ENCODE data around the gene CTNND2. TPM values are rescaled to one million over a fixed set of nuclear protein-coding genes. Genes with fewer than 3 reads are reported as not detected.

The CTNND2 gene
- polyA plus RNA-seq, 1 donor from 2014 or later = 67.0 TPM

DNA sequence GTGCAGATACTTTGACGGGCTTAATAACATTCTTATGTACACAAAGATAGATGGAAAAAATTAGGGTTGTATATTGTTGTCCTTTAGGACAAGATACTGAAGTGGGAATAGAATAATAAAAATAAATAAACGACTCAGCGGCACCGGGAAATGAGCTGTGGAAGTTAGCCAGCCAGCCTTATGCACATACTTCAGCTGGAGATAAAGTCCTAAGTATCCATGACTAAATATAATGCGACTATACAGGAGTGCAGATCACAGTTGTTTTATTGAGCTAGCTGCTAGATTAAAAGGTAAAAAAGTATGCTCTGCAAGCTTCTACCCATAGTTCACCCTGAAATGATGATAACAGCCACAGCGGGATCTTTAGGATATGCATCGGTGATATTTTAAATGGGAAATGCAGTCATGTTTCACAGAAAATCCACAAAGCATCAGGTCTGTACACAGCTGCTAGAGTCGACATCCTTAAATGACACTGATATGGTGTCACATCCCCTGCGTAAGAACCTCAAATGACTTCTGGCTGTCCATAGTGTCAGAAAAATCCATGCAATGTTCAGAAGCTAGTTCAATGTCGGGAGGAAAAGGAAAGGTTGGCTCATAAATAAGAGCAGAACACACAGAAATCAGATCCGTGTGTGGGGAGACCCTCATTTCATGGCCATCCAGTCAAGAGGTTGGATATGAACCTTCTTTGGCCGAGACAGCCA lies 750.4 kb downstream of the CTNND2 start:
- no peaks in the 10 kb centered on the region for H3K79me2 ChIP-seq (replicated peaks; ENCODE audit: insufficient read depth, low read length)
- no peaks in the 10 kb centered on the region for H3K27me3 ChIP-seq (ENCODE audit: insufficient read depth, low read depth, low read length)
- H3K4me3 ChIP-seq (ENCODE audit: low read length) = no peak overlapping the region
- H3K9me3 ChIP-seq (ENCODE audit: low read length) = no peaks in the 10 kb centered on the region
- H4K20me1 ChIP-seq (ENCODE audit: insufficient read depth) = no peaks in the 10 kb centered on the region
- TF ChIP-seq EZH2 (IDR thresholded peaks at IDR 0.05; ENCODE audit: borderline replicate concordance, insufficient read depth, low read length, poor library complexity, severe bottlenecking) = no peak
- no peak for TF ChIP-seq MXI1 (conservative IDR thresholded peaks at IDR 0.05; ENCODE audit: poor library complexity, severe bottlenecking)
- TF ChIP-seq, protein P1, sequence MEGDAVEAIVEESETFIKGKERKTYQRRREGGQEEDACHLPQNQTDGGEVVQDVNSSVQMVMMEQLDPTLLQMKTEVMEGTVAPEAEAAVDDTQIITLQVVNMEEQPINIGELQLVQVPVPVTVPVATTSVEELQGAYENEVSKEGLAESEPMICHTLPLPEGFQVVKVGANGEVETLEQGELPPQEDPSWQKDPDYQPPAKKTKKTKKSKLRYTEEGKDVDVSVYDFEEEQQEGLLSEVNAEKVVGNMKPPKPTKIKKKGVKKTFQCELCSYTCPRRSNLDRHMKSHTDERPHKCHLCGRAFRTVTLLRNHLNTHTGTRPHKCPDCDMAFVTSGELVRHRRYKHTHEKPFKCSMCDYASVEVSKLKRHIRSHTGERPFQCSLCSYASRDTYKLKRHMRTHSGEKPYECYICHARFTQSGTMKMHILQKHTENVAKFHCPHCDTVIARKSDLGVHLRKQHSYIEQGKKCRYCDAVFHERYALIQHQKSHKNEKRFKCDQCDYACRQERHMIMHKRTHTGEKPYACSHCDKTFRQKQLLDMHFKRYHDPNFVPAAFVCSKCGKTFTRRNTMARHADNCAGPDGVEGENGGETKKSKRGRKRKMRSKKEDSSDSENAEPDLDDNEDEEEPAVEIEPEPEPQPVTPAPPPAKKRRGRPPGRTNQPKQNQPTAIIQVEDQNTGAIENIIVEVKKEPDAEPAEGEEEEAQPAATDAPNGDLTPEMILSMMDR (IDR thresholded peaks at IDR 0.05; ENCODE audit: poor library complexity, severe bottlenecking) = no peak
- TF ChIP-seq, protein P2, sequence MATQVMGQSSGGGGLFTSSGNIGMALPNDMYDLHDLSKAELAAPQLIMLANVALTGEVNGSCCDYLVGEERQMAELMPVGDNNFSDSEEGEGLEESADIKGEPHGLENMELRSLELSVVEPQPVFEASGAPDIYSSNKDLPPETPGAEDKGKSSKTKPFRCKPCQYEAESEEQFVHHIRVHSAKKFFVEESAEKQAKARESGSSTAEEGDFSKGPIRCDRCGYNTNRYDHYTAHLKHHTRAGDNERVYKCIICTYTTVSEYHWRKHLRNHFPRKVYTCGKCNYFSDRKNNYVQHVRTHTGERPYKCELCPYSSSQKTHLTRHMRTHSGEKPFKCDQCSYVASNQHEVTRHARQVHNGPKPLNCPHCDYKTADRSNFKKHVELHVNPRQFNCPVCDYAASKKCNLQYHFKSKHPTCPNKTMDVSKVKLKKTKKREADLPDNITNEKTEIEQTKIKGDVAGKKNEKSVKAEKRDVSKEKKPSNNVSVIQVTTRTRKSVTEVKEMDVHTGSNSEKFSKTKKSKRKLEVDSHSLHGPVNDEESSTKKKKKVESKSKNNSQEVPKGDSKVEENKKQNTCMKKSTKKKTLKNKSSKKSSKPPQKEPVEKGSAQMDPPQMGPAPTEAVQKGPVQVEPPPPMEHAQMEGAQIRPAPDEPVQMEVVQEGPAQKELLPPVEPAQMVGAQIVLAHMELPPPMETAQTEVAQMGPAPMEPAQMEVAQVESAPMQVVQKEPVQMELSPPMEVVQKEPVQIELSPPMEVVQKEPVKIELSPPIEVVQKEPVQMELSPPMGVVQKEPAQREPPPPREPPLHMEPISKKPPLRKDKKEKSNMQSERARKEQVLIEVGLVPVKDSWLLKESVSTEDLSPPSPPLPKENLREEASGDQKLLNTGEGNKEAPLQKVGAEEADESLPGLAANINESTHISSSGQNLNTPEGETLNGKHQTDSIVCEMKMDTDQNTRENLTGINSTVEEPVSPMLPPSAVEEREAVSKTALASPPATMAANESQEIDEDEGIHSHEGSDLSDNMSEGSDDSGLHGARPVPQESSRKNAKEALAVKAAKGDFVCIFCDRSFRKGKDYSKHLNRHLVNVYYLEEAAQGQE (IDR thresholded peaks at IDR 0.05; ENCODE audit: borderline replicate concordance) = no peak
- no peak for TF ChIP-seq SMC3 (conservative IDR thresholded peaks at IDR 0.05; ENCODE audit: poor library complexity)
- TF ChIP-seq TAF1 (IDR thresholded peaks at IDR 0.05; ENCODE audit: low read depth) = no peak
- TF ChIP-seq RAD21 (conservative IDR thresholded peaks at IDR 0.05) = no peak
- no peak for TF ChIP-seq EP300 (conservative IDR thresholded peaks at IDR 0.05; ENCODE audit: poor library complexity, severe bottlenecking)
- TF ChIP-seq POLR2AphosphoS5 (IDR thresholded peaks at IDR 0.05) = no peak
- no peak overlapping the region for H3K9ac ChIP-seq (ENCODE audit: low read length)
- no peak overlapping the region for H2AFZ ChIP-seq (ENCODE audit: low read depth, low read length)
- no peaks in the 10 kb centered on the region for H3F3A ChIP-seq (ENCODE audit: insufficient read depth, low read length, poor library complexity, severe bottlenecking)
- H3K27ac ChIP-seq (ENCODE audit: low read length) = no peak overlapping the region
- no peak overlapping the region for H3K4me2 ChIP-seq (ENCODE audit: low read length)
- no peaks in the 10 kb centered on the region for H3K9me2 ChIP-seq (ENCODE audit: insufficient read depth, low read length)
- H3K36me3 ChIP-seq (ENCODE audit: insufficient read depth, low read length) = no peaks in the 10 kb centered on the region

GRCh38 chr5:11152368-11152767 lies 751.9 kb downstream of the CTNND2 start:
- no peaks in the 10 kb centered on the region for H3K27me3 ChIP-seq (ENCODE audit: insufficient read depth, low read depth, low read length)
- H3K27ac ChIP-seq (ENCODE audit: low read length) = no peak overlapping the region
- no peaks in the 10 kb centered on the region for H3K79me2 ChIP-seq (replicated peaks; ENCODE audit: insufficient read depth, low read length)
- H3F3A ChIP-seq (ENCODE audit: insufficient read depth, low read length, poor library complexity, severe bottlenecking) = no peaks in the 10 kb centered on the region
- no peaks in the 10 kb centered on the region for H3K36me3 ChIP-seq (ENCODE audit: insufficient read depth, low read length)
- no peaks in the 10 kb centered on the region for H4K20me1 ChIP-seq (ENCODE audit: insufficient read depth)
- H3K9me3 ChIP-seq (ENCODE audit: low read length) = no peaks in the 10 kb centered on the region
- H3K9ac ChIP-seq (ENCODE audit: low read length) = no peak overlapping the region
- TF ChIP-seq SMC3 (conservative IDR thresholded peaks at IDR 0.05; ENCODE audit: poor library complexity) = no peak
- no peak overlapping the region for H3K4me2 ChIP-seq (ENCODE audit: low read length)
- H3K4me3 ChIP-seq (ENCODE audit: low read length) = no peak overlapping the region
- no peak overlapping the region for H2AFZ ChIP-seq (ENCODE audit: low read depth, low read length)
- no peaks in the 10 kb centered on the region for H3K9me2 ChIP-seq (ENCODE audit: insufficient read depth, low read length)
